ENCODE data around the gene TSC22D2. TPM values are rescaled to one million over a fixed set of nuclear protein-coding genes. Genes with fewer than 3 reads are reported as not detected.
A peak's percentile ranks its signal among the peaks of the same experiment; 100 is the strongest.

TSC22D2 gene
- total RNA-seq, 1 experiment from 2014 or later = 20.0 TPM

- TF ChIP-seq POLR2AphosphoS5 (IDR thresholded peaks at IDR 0.05; ENCODE audit: low read depth, low read length) (peak; percentile 90), REST (IDR thresholded peaks at IDR 0.05; ENCODE audit: low read depth) (no peak)
Observed at GRCh38 chr3:150408221-150409124, at the start of gene TSC22D2 (continued).

- POLR2A ChIA-PET = no interaction called here
- TF ChIP-seq REST (IDR thresholded peaks at IDR 0.05; ENCODE audit: low read depth) (no peak), ZNF274 (IDR thresholded peaks at IDR 0.05; ENCODE audit: low read depth, low read length) (no peak), CBX3 (IDR thresholded peaks at IDR 0.05; ENCODE audit: low read depth) (no peak), JUND (IDR thresholded peaks at IDR 0.05) (no peak), SP1 (IDR thresholded peaks at IDR 0.05; ENCODE audit: low read depth) (no peak), TCF7L2 (IDR thresholded peaks at IDR 0.05; ENCODE audit: borderline replicate concordance, extremely low read depth, insufficient read depth, insufficient read length) (no peak), EZH2 (IDR thresholded peaks at IDR 0.05) (no peak), RAD21 (IDR thresholded peaks at IDR 0.05; ENCODE audit: low read depth) (no peak), EZH2phosphoT487 (IDR thresholded peaks at IDR 0.05; ENCODE audit: borderline replicate concordance) (no peak), POLR2A (IDR thresholded peaks at IDR 0.05; ENCODE audit: borderline replicate concordance, extremely low read depth, insufficient read depth, insufficient read length) (no peak), ZFX (IDR thresholded peaks at IDR 0.05) (no peak), FOSL1 (IDR thresholded peaks at IDR 0.05; ENCODE audit: low read depth) (no peak), SIN3A (IDR thresholded peaks at IDR 0.05; ENCODE audit: low read depth) (no peak), CEBPB (IDR thresholded peaks at IDR 0.05; ENCODE audit: low read depth) (no peak), POLR2AphosphoS5 (IDR thresholded peaks at IDR 0.05; ENCODE audit: low read depth, low read length) (no peak), CTCF (IDR thresholded peaks at IDR 0.05 in 2 of 3, conservative IDR thresholded peaks at IDR 0.05 in 1 of 3; ENCODE audit: borderline replicate concordance in 1 of 3, insufficient read depth in 1 of 3, low read depth in 2 of 3, low read length in 2 of 3) (no peak)
Observed at GRCh38 chr3:150359381-150359780, 48.7 kb upstream of the TSC22D2 start.

More at GRCh38 chr3:150359381-150359780, 48.7 kb upstream of the TSC22D2 start:
- no peaks in the 10 kb centered on the region for H3K9me3 ChIP-seq (ENCODE audit: control insufficient read depth in 1 of 2, insufficient read depth in 1 of 2, low read depth in 1 of 2, low read length in 2 of 2)
- no peaks in the 10 kb centered on the region for H4K20me1 ChIP-seq (ENCODE audit: insufficient read depth)
- no peaks in the 10 kb centered on the region for H3K27me3 ChIP-seq (ENCODE audit: insufficient read depth, low read length)
- RAD21 ChIA-PET (ENCODE audit: low non-redundant PET in 1 of 2, low total read pairs in 2 of 2, uncharacterized antibody in 2 of 2, unreplicated experiment in 2 of 2) = no interaction called here
- no peaks in the 10 kb centered on the region for H3K79me2 ChIP-seq (ENCODE audit: insufficient read depth, low read length)
- no TSS peak for BruUV-seq (replicated peaks)
- ATAC-seq (no peak), DNase-seq (ENCODE audit: low read depth, low spot score) (no peak)
- peaks cover 0 to 20% of the 10 kb centered on the region in 2 experiments; a peak in 2 of 4 replicates for H3K4me1 ChIP-seq (ENCODE audit: control insufficient read depth in 1 of 2, insufficient read depth in 2 of 2, low read length in 2 of 2)
- no peaks in the 10 kb centered on the region for H3K9me2 ChIP-seq (ENCODE audit: insufficient read depth)
- peak overlapping the region; percentile 77 for H2AFZ ChIP-seq (ENCODE audit: low read depth, low read length, poor library complexity, severe bottlenecking)
- CTCF ChIA-PET = no interaction called here
- H3K36me3 ChIP-seq (ENCODE audit: control insufficient read depth in 1 of 2, insufficient read depth in 2 of 2, low read length in 2 of 2) = no peaks in the 10 kb centered on the region
- no peak overlapping the region for H3K4me2 ChIP-seq (ENCODE audit: low read length)
- no peak overlapping the region for H3K9ac ChIP-seq (ENCODE audit: low read length)
- intact Hi-C loops (cut with micrococcal nuclease) = no loop called here
- H3K4me3 ChIP-seq (replicated peaks in 1 of 2; ENCODE audit: low read depth in 1 of 2, low read length in 2 of 2) = no peak overlapping the region
- no peak overlapping the region for H3K27ac ChIP-seq (ENCODE audit: low read depth, low read length)

All from HCT116 (cell line).